CD14-positive monocyte (primary cell): ENCODE results near the gene STYX. TPM values are rescaled to one million over a fixed set of nuclear protein-coding genes. Genes with fewer than 3 reads are reported as not detected.

Experiments
- DNase-seq, 3 donors: peaks; one replicate each; pipeline ENCODE4 v3.0.0-alpha.2; 2011 to 2022
- H2AFZ ChIP-seq: 2 replicates; pipeline ENCODE4 v1.6.0; 2012; ENCODE audit warnings: mild to moderate bottlenecking, low read depth, low read length, inconsistent platforms; ENCODE audit not compliant: insufficient read depth, poor library complexity, severe bottlenecking
- H3K27ac ChIP-seq, 2 donors: 1 replicate in 1 of 2; 2 replicates in 1 of 2; pipeline ENCODE4 v1.5.1; 2012 to 2013; ENCODE audit warnings: low read length in 2 of 2, control low read depth in 1 of 2, inconsistent platforms in 1 of 2, low read depth in 1 of 2, mild to moderate bottlenecking in 1 of 2
- H3K27me3 ChIP-seq, 2 donors: one replicate each; pipeline versions ENCODE4 v1.6.0 to v1.6.1; 2011 to 2013; ENCODE audit warnings: low read length in 2 of 2; ENCODE audit not compliant: control insufficient read depth in 2 of 2, insufficient read depth in 2 of 2
- H3K36me3 ChIP-seq, 2 donors: replicated peaks in 1 of 2; 1 replicate in 1 of 2; 2 replicates in 1 of 2; pipeline versions ENCODE4 v1.5.1 to v1.6.1; 2012 to 2013; ENCODE audit warnings: low read length in 2 of 2, control low read depth in 1 of 2, inconsistent platforms in 1 of 2, mild to moderate bottlenecking in 1 of 2; ENCODE audit not compliant: insufficient read depth in 2 of 2, control insufficient read depth in 1 of 2
- H3K4me1 ChIP-seq, 2 donors: 1 replicate in 1 of 2; 2 replicates in 1 of 2; pipeline versions ENCODE4 v1.5.1 to v1.6.1; 2012 to 2013; ENCODE audit warnings: low read length in 2 of 2, control low read depth in 1 of 2, inconsistent platforms in 1 of 2, mild to moderate bottlenecking in 1 of 2, moderate library complexity in 1 of 2; ENCODE audit not compliant: insufficient read depth in 2 of 2, control insufficient read depth in 1 of 2
- H3K4me2 ChIP-seq: replicated peaks from 2 replicates; pipeline ENCODE3; 2012; ENCODE audit warnings: low read length, moderate library complexity, mild to moderate bottlenecking; ENCODE audit not compliant: poor library complexity, severe bottlenecking; ENCODE audit errors: extremely low read depth
- H3K4me3 ChIP-seq, 3 experiments: fragments of 200-600 bp in 1 of 3; sonication (generic) in 1 of 3; replicated peaks in 1 of 3; 1 replicate in 2 of 3; 2 replicates in 1 of 3; pipeline ENCODE4 v1.5.1; 2011 to 2013; ENCODE audit warnings: low read length in 3 of 3, mild to moderate bottlenecking in 3 of 3, control low read depth in 2 of 3, low read depth in 2 of 3, inconsistent platforms in 1 of 3, moderate library complexity in 1 of 3
- H3K79me2 ChIP-seq: 2 replicates; pipeline ENCODE4 v1.6.0; 2012; ENCODE audit warnings: mild to moderate bottlenecking, control low read depth, inconsistent platforms, low read length, moderate library complexity; ENCODE audit not compliant: insufficient read depth
- H3K9ac ChIP-seq: 2 replicates; pipeline ENCODE4 v1.6.0; 2017; ENCODE audit warnings: low read length, mild to moderate bottlenecking; ENCODE audit not compliant: insufficient read depth, poor library complexity, severe bottlenecking
- H3K9me3 ChIP-seq, 2 donors: replicated peaks in 1 of 2; 1 replicate in 1 of 2; 2 replicates in 1 of 2; pipeline versions ENCODE4 v1.5.1 to v1.6.1; 2012 to 2013; ENCODE audit warnings: low read length in 2 of 2, control low read depth in 1 of 2; ENCODE audit not compliant: control insufficient read depth in 1 of 2, insufficient read depth in 1 of 2
- H4K20me1 ChIP-seq: 2 replicates; pipeline ENCODE4 v1.6.0; 2012; ENCODE audit warnings: mild to moderate bottlenecking, low read length, control low read depth, moderate library complexity; ENCODE audit not compliant: insufficient read depth
- H3K27ac Mint-ChIP-seq, 7 donors: one replicate each; pipeline ENCODE4 v1.8.0; 2020; ENCODE audit warnings: mild to moderate bottlenecking in 7 of 7, mixed read lengths in 7 of 7, moderate library complexity in 6 of 7, inconsistent platforms in 2 of 7
- H3K27me3 Mint-ChIP-seq, 3 donors: one replicate each; pipeline ENCODE4 v1.8.0; 2021 to 2022; ENCODE audit warnings: low read depth in 3 of 3, mild to moderate bottlenecking in 3 of 3, mixed read lengths in 3 of 3, moderate library complexity in 3 of 3, inconsistent platforms in 1 of 3
- H3K36me3 Mint-ChIP-seq, 2 donors: one replicate each; pipeline ENCODE4 v1.8.0; 2020; ENCODE audit warnings: mixed read lengths in 2 of 2, inconsistent platforms in 1 of 2, mild to moderate bottlenecking in 1 of 2
- H3K4me1 Mint-ChIP-seq: one replicate; pipeline ENCODE4 v1.8.0; 2020; ENCODE audit warnings: mild to moderate bottlenecking, mixed read lengths
- H3K4me3 Mint-ChIP-seq, 2 donors: one replicate each; pipeline ENCODE4 v1.8.0; 2020; ENCODE audit warnings: mild to moderate bottlenecking in 2 of 2, mixed read lengths in 2 of 2, moderate library complexity in 1 of 2
- H3K9me3 Mint-ChIP-seq, 7 donors: one replicate each; pipeline ENCODE4 v1.8.0; 2020 to 2022; ENCODE audit warnings: mixed read lengths in 7 of 7, mild to moderate bottlenecking in 6 of 7, moderate library complexity in 6 of 7, inconsistent platforms in 2 of 7
- WGBS: methylation state at CpG from one replicate; pipeline ENCODE4 v1.1.5; 2013; ENCODE audit warnings: missing lambda C conversion rate; ENCODE audit not compliant: insufficient coverage; 5-methylcytosine and 5-hydroxymethylcytosine counted together
- intact Hi-C, 2 donors: fragments of 100-400 bp; cut with micrococcal nuclease; formaldehyde crosslinking; loops; one replicate each; pipeline versions ENCODE4 v1.15.0 to v1.15.1; 2023
- polyA plus RNA-seq, 3 donors: library from polyadenylated mRNA; depleted of rRNA in 1 of 3; unstranded in 2 of 3; stranded (reverse) in 1 of 3; fragments of 300-500 nt in 2 of 3; fragments of >200 nt in 1 of 3; fragmentation: Illumina TruSeq in 2 of 3; gene quantifications; 1 replicate in 2 of 3; 2 replicates in 1 of 3; pipeline ENCODE4 v1.2.3, GENCODE V29; 2012 to 2021
- TF ChIP-seq, protein P1 (sequence below): fragments of 200-600 bp; IDR thresholded peaks from one replicate; pipeline ENCODE4 v1.8.0; 2022; ENCODE audit warnings: antibody characterized with exemption, mild to moderate bottlenecking

The STYX gene
- polyA plus RNA-seq, 3 donors: 7.3 to 16.7 (median 12.0) TPM

DNA sequence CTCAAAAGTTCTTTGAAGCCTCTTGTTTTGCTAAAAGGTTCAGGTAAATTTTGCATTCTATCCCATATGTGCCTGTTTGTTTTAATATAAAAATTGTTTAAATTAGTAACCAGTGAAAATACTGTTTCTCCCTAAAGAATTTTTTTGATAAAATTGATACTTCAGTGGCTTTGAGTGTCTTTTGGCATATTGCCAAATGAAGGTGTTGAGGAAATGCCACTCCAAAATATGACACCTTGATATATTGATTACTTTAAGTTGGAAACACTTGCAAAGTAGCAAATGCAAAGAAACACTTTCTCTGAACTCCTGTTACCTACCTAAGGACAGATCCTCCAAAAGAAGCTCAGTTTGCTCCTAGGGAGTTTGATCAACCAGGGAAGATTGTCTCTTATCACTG is 8.4 kb downstream of the STYX start:
- Histone ChIP-seq H3K79me2 (peaks cover 87% of the 10 kb centered on the region), H3K27me3 (no peaks in the 10 kb centered on the region), H3K4me3 (no peak overlapping the region), H3K27ac (no peak overlapping the region), H3K9me3 (no peaks in the 10 kb centered on the region), H3K4me1 (peaks cover 30 to 34% of the 10 kb centered on the region in 2 donors), H4K20me1 (peaks cover 14% of the 10 kb centered on the region), H3K4me2 (no peak overlapping the region), H3K36me3 (peaks cover 2 to 8% of the 10 kb centered on the region in 2 donors), H2AFZ (no peak overlapping the region), H3K9ac (no peak overlapping the region)
- H3K4me1 Mint-ChIP-seq: peaks cover 39% of the 10 kb centered on the region
- H3K9me3 Mint-ChIP-seq: no peaks in the 10 kb centered on the region
- intact Hi-C loops: loop anchor here in 1 of 2 donors (10.0 kb wide), 2 partner anchors 56 to 184 kb away; partner anchors contain the start of genes GNPNAT1, GPR137C and TXNDC16
- H3K4me3 Mint-ChIP-seq: no peak overlapping the region
- H3K27me3 Mint-ChIP-seq: no peaks in the 10 kb centered on the region
- no peak for DNase-seq
- peaks cover 21 to 26% of the 10 kb centered on the region in 2 donors for H3K36me3 Mint-ChIP-seq
- TF ChIP-seq, protein P1, sequence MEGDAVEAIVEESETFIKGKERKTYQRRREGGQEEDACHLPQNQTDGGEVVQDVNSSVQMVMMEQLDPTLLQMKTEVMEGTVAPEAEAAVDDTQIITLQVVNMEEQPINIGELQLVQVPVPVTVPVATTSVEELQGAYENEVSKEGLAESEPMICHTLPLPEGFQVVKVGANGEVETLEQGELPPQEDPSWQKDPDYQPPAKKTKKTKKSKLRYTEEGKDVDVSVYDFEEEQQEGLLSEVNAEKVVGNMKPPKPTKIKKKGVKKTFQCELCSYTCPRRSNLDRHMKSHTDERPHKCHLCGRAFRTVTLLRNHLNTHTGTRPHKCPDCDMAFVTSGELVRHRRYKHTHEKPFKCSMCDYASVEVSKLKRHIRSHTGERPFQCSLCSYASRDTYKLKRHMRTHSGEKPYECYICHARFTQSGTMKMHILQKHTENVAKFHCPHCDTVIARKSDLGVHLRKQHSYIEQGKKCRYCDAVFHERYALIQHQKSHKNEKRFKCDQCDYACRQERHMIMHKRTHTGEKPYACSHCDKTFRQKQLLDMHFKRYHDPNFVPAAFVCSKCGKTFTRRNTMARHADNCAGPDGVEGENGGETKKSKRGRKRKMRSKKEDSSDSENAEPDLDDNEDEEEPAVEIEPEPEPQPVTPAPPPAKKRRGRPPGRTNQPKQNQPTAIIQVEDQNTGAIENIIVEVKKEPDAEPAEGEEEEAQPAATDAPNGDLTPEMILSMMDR: no peak
- no peak overlapping the region for H3K27ac Mint-ChIP-seq

DNA sequence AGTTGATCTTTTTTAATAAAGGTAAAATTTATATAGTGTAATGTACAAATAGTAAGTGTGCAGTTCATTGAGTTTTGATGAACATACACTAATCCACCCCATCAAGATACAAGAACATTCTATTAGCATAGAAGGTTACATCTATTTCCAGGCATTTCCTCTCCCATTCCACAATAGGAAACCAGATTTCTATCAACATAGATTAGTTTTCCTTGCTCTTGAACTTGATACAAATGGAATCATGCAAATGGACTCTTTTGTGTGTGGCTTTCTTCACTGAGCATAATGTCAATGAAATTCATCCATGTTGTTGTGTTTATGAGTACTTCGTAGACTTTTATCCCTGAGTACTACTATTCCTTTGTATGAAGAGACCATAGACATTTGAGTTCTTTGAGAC is 10.8 kb downstream of the STYX start:
- H3K4me2 ChIP-seq: no peak overlapping the region
- no peaks in the 10 kb centered on the region for H3K27me3 Mint-ChIP-seq
- TF ChIP-seq, protein P1: no peak
- peaks cover 20 to 22% of the 10 kb centered on the region in 2 donors for H3K36me3 Mint-ChIP-seq
- no peak overlapping the region for H3K4me3 Mint-ChIP-seq
- no peak for DNase-seq
- H3K9me3 Mint-ChIP-seq: peaks cover 0 to 2% (median 0%) of the 10 kb centered on the region in 7 donors
- H3K9ac ChIP-seq: no peak overlapping the region
- H3K4me1 Mint-ChIP-seq: peaks cover 26% of the 10 kb centered on the region
- intact Hi-C loops: loop anchor here in 1 of 2 donors (10.0 kb wide), 1 partner anchor 54 kb away; the partner anchor contains the start of gene GNPNAT1
- H3K27ac Mint-ChIP-seq: no peak overlapping the region
- H3K36me3 ChIP-seq: peaks cover 8% of the 10 kb centered on the region in 2 donors
- no CpG with 5 or more reads among the region's 1 CpG for WGBS
- H3K4me1 ChIP-seq: peaks cover 22 to 26% of the 10 kb centered on the region in 2 donors
- peak overlapping the region in 1 of 2 donors; percentile 37 for H3K27ac ChIP-seq
- no peaks in the 10 kb centered on the region for H3K27me3 ChIP-seq
- H2AFZ ChIP-seq: no peak overlapping the region
- peaks cover 89% of the 10 kb centered on the region for H3K79me2 ChIP-seq
- peaks cover 6% of the 10 kb centered on the region for H4K20me1 ChIP-seq
- H3K4me3 ChIP-seq: no peak overlapping the region
- no peaks in the 10 kb centered on the region for H3K9me3 ChIP-seq
